Thyroid gland (tissue), 4 donors: ENCODE data around the gene FPR2. TPM values are rescaled to one million over a fixed set of nuclear protein-coding genes. Genes with fewer than 3 reads are reported as not detected.

Source experiments
- DNase-seq, 2 donors: peaks; one replicate each; pipeline ENCODE4 v3.0.0-alpha.2; 2019
- H3K27ac ChIP-seq, 3 donors: fragments of 200-600 bp; sonication (generic); 1 replicate in 2 of 3; 2 replicates in 1 of 3; pipeline ENCODE4 v1.5.1; 2016 to 2019; ENCODE audit warnings: mild to moderate bottlenecking in 1 of 3, moderate library complexity in 1 of 3
- H3K27me3 ChIP-seq: fragments of 200-600 bp; sonication (generic); one replicate; pipeline ENCODE4 v1.5.1; 2019
- H3K36me3 ChIP-seq, 2 donors: fragments of 200-600 bp; sonication (generic); one replicate each; pipeline ENCODE4 v1.5.1; 2016 to 2019
- H3K4me1 ChIP-seq, 2 donors: fragments of 200-600 bp; sonication (generic); one replicate each; pipeline ENCODE4 v1.5.1; 2017 to 2019
- H3K4me3 ChIP-seq, 3 donors: fragments of 200-600 bp; sonication (generic); replicated peaks in 1 of 3; 1 replicate in 2 of 3; 2 replicates in 1 of 3; pipeline ENCODE4 v1.5.1; 2016; ENCODE audit warnings: mild to moderate bottlenecking in 1 of 3
- H3K9me3 ChIP-seq: fragments of 200-600 bp; sonication (generic); one replicate; pipeline ENCODE4 v1.5.1; 2017
- POLR2A ChIP-seq, 2 donors: fragments of 450-650 bp; IDR thresholded peaks; one replicate each; pipeline ENCODE4 v1.6.1; 2017; ENCODE audit warnings: antibody characterized with exemption in 2 of 2, mild to moderate bottlenecking in 2 of 2, moderate library complexity in 1 of 2
- WGBS, 2 donors: methylation state at CpG; one replicate each; pipeline ENCODE4 v1.1.5; 2017; 5-methylcytosine and 5-hydroxymethylcytosine counted together
- intact Hi-C: fragments of 100-400 bp; cut with DNase I; formaldehyde crosslinking; loops from one replicate; pipeline ENCODE4 v1.15.1; 2023
- total RNA-seq, 4 donors: library from RNA; depleted of rRNA; stranded (reverse); fragments of >200 nt; gene quantifications; one replicate each; pipeline ENCODE4 v1.2.3, GENCODE V29; 2016
- TF ChIP-seq, protein P1 (sequence below), 6 experiments: fragments of 200-600 bp in 3 of 6; fragments of 450-650 bp in 3 of 6; sonication (generic) in 3 of 6; IDR thresholded peaks; one replicate each; pipeline ENCODE4 v1.5.1; 2016 to 2019; ENCODE audit warnings: antibody characterized with exemption in 6 of 6, mild to moderate bottlenecking in 2 of 6, inconsistent platforms in 1 of 6, moderate library complexity in 1 of 6

Gene FPR2
- total RNA-seq, 4 donors from 2014 or later = 0.11 to 0.94 (median 0.39) TPM; not detected in 1

DNA sequence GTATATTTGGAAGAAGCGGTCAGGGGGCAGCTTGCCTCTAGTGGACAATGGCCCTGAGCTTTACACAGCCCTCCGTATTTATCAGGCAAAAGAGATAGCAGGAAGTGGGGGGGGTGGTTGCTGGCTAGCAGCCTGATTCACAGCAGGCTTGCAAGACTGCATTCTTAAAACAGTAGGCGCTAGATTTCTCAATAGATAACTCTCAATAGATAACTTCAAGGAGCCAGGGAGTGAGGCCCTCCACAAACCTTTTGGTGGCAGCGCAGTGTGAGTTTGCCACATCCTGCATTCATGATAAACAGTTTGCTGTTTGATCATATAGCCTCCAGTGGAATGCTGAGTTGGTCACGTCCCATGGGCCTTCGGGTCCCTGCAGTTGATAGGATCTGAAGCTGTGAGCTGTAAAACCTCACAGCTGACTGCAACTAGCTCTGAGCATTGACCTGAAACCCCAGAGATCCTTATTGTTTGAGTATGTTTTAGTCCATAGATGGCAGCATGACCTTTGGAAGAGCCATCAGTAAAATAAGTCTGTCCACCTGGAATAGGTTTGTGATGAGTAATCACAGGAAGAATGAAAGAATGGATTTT lies 46.2 kb downstream of the FPR2 start:
- 58 to 59% methylated on average over 6 of the region's 6 CpGs for WGBS, 2 donors
- TF ChIP-seq, protein P1, sequence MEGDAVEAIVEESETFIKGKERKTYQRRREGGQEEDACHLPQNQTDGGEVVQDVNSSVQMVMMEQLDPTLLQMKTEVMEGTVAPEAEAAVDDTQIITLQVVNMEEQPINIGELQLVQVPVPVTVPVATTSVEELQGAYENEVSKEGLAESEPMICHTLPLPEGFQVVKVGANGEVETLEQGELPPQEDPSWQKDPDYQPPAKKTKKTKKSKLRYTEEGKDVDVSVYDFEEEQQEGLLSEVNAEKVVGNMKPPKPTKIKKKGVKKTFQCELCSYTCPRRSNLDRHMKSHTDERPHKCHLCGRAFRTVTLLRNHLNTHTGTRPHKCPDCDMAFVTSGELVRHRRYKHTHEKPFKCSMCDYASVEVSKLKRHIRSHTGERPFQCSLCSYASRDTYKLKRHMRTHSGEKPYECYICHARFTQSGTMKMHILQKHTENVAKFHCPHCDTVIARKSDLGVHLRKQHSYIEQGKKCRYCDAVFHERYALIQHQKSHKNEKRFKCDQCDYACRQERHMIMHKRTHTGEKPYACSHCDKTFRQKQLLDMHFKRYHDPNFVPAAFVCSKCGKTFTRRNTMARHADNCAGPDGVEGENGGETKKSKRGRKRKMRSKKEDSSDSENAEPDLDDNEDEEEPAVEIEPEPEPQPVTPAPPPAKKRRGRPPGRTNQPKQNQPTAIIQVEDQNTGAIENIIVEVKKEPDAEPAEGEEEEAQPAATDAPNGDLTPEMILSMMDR (IDR thresholded peaks at IDR 0.05) = no peak
- no peak for TF ChIP-seq POLR2A (IDR thresholded peaks at IDR 0.05)
- Histone ChIP-seq H3K4me3 (no peak overlapping the region), H3K27me3 (no peaks in the 10 kb centered on the region), H3K9me3 (no peaks in the 10 kb centered on the region), H3K4me1 (no peaks in the 10 kb centered on the region), H3K27ac (no peak overlapping the region), H3K36me3 (no peaks in the 10 kb centered on the region)
- no peak for DNase-seq
- intact Hi-C loops = no loop called here

DNA sequence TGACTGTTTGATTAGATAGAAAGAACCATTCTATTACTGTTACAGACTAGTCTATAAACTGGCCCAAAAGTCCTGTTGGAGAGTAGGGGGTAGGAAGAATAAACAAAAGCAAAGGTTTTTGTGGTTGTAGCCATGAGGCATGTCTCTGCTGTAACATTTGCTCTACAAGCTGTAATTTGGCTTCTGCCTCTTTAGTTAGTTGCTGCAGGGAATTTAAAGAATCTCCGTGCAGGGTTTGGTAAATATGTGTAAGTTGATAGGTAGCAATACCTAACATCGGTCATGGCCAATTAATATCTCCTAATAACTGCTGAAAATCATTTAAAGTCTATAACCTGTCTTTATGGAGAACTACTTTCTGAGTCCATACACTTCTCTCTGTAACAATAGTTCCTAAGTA lies 46.9 kb downstream of the FPR2 start:
- TF ChIP-seq POLR2A (IDR thresholded peaks at IDR 0.05) = no peak
- TF ChIP-seq, protein P1 (IDR thresholded peaks at IDR 0.05) = no peak
- no peak overlapping the region for H3K4me3 ChIP-seq
- H3K9me3 ChIP-seq = no peaks in the 10 kb centered on the region
- DNase-seq = no peak
- WGBS, 2 donors = 73 to 91% methylated on average over 2 of the region's 2 CpGs
- H3K27ac ChIP-seq = no peak overlapping the region
- intact Hi-C loops = no loop called here
- no peaks in the 10 kb centered on the region for H3K27me3 ChIP-seq
- H3K36me3 ChIP-seq = no peaks in the 10 kb centered on the region
- no peaks in the 10 kb centered on the region for H3K4me1 ChIP-seq

DNA sequence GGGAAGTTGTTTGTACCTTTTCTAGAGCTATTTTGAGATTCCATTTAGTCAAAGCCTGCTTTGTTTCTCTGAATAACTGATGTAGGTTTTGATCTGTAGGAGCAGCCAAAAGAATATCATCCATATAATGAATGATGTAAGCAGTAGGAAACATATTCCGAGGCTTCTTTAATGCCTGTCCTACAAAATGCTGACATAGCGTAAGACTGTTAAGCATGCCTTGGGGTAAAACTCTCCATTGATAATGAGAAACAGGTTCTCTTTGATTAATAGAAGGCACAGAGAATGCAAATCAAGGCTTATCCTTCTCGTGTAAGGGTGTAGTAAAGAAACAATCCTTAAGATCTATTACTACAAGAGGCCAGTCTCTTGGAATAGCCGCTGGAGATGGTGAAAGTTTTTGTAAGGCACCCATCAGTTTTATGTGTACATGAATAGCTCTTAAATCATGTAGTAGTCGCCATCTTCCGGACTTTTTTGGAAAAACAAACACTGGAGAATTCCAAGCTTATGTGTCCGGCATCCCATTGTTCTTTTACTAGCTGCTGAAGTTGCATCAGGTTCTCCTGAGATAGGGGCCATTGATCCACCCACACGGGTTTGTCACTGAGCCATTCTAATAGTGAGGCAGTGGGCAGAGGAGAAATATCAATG lies 47.5 kb downstream of the FPR2 start:
- H3K4me3 ChIP-seq = no peak overlapping the region
- DNase-seq = no peak
- WGBS, 2 donors = 73 to 79% methylated on average over 8 of the region's 8 CpGs
- no peaks in the 10 kb centered on the region for H3K9me3 ChIP-seq
- H3K27me3 ChIP-seq = no peaks in the 10 kb centered on the region
- no peak overlapping the region for H3K27ac ChIP-seq
- TF ChIP-seq, protein P1 (IDR thresholded peaks at IDR 0.05) = no peak
- TF ChIP-seq POLR2A (IDR thresholded peaks at IDR 0.05) = no peak
- intact Hi-C loops = no loop called here
- no peaks in the 10 kb centered on the region for H3K36me3 ChIP-seq
- no peaks in the 10 kb centered on the region for H3K4me1 ChIP-seq

DNA sequence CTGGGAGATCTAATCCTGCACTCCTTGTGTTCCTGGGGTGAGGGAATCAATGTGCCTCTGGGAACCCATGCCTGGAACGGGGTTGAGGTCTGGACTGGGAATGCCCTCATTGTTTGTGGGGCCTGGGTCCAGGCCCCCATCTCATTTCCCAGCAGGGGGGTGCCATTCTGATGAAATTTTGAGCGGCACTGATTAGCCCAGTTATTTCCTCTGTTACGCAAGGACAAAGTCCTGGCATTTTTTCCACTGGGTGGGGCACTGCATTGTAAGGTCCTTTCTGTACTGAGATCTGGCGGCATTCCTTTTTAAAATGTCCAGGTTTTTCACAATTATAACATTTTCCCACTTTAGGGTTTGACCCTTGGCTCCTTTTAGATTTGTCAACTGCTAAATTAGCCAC lies 48.8 kb downstream of the FPR2 start:
- H3K27me3 ChIP-seq = no peaks in the 10 kb centered on the region
- intact Hi-C loops = no loop called here
- no peak overlapping the region for H3K4me3 ChIP-seq
- no peak overlapping the region for H3K27ac ChIP-seq
- TF ChIP-seq, protein P1 (IDR thresholded peaks at IDR 0.05) = no peak
- TF ChIP-seq POLR2A (IDR thresholded peaks at IDR 0.05) = no peak
- peak in 1 of 2 donors; percentile 9 for DNase-seq
- no peaks in the 10 kb centered on the region for H3K4me1 ChIP-seq
- 70 to 71% methylated on average over 4 of the region's 4 CpGs for WGBS, 2 donors
- H3K9me3 ChIP-seq = no peaks in the 10 kb centered on the region
- no peaks in the 10 kb centered on the region for H3K36me3 ChIP-seq

DNA sequence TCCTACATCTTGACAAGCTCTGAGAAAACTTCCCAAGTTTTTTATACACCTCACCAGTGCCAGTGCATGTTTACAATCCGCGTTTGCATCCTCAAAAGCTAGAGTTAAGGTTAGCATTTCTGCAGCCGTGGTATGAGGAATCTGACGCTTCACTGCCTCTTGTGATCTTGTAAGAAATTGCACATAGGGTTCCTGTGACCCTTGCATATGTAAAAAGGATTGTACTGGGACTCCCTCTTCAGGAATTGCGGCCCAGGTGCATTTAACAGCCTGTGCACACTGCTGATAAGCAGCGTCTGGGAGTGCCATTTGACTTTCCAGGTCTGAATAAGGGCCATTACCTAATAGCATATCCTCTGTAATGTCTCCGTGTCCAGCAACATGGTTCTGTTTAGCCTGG lies 49.2 kb downstream of the FPR2 start:
- Histone ChIP-seq H3K27me3 (no peaks in the 10 kb centered on the region), H3K27ac (no peak overlapping the region), H3K9me3 (no peaks in the 10 kb centered on the region), H3K4me1 (no peaks in the 10 kb centered on the region), H3K36me3 (no peaks in the 10 kb centered on the region), H3K4me3 (no peak overlapping the region)
- intact Hi-C loops = no loop called here
- DNase-seq = no peak
- TF ChIP-seq, protein P1 (IDR thresholded peaks at IDR 0.05) = no peak
- no peak for TF ChIP-seq POLR2A (IDR thresholded peaks at IDR 0.05)
- 77 to 82% methylated on average over 7 of the region's 7 CpGs for WGBS, 2 donors
